GM19025 (cell line): ENCODE results near the gene GRID1.

ENCODE experiments used
- ATAC-seq: cut with Tn5 transposase; IDR thresholded peaks from one replicate; pipeline ENCODE4 v1.9.1; 2021; ENCODE audit warnings: mild to moderate bottlenecking, low read depth, moderate library complexity; ENCODE audit not compliant: unreplicated experiment

Gene GRID1

GRCh38 chr10:86200269-86200668 lies 166.3 kb downstream of the GRID1 start:
- no peak for ATAC-seq

- ATAC-seq, result no peak
Measured at GRCh38 chr10:86199041-86199440, 167.6 kb downstream of the GRID1 start.

GRCh38 chr10:86198271-86198670 lies 168.3 kb downstream of the GRID1 start:
- ATAC-seq, result no peak

- ATAC-seq, result no peak
Measured at GRCh38 chr10:86197166-86197790, 169.3 kb downstream of the GRID1 start.

- ATAC-seq, result no peak
Measured at GRCh38 chr10:86195521-86196157, 171.0 kb downstream of the GRID1 start.

- no peak for ATAC-seq
Measured at GRCh38 chr10:86194684-86195083, 171.9 kb downstream of the GRID1 start.

GRCh38 chr10:86193841-86194240 lies 172.8 kb downstream of the GRID1 start:
- ATAC-seq, result no peak

GRCh38 chr10:86192691-86193090 lies 173.9 kb downstream of the GRID1 start:
- ATAC-seq, result no peak

- no peak for ATAC-seq
Measured at GRCh38 chr10:86192147-86192546, 174.4 kb downstream of the GRID1 start.

GRCh38 chr10:86191686-86192085 lies 174.9 kb downstream of the GRID1 start:
- ATAC-seq, result no peak

GRCh38 chr10:86191166-86191565 lies 175.4 kb downstream of the GRID1 start:
- ATAC-seq, result no peak

- ATAC-seq, result no peak
Measured at GRCh38 chr10:86190291-86190690, 176.3 kb downstream of the GRID1 start.

GRCh38 chr10:86189891-86190290 lies 176.7 kb downstream of the GRID1 start:
- ATAC-seq, result no peak

GRCh38 chr10:86188796-86189558 lies 177.6 kb downstream of the GRID1 start:
- ATAC-seq, result no peak

GRCh38 chr10:86188326-86188725 lies 178.3 kb downstream of the GRID1 start:
- ATAC-seq, result no peak

GRCh38 chr10:86187499-86188239 lies 178.9 kb downstream of the GRID1 start:
- no peak for ATAC-seq

GRCh38 chr10:86186633-86187032 lies 180.0 kb downstream of the GRID1 start:
- no peak for ATAC-seq

GRCh38 chr10:86182595-86182994 lies 184.0 kb downstream of the GRID1 start:
- no peak for ATAC-seq

- ATAC-seq, result no peak
Measured at GRCh38 chr10:86182150-86182549, 184.4 kb downstream of the GRID1 start.

- ATAC-seq, result no peak
Measured at GRCh38 chr10:86180861-86181260, 185.7 kb downstream of the GRID1 start.

GRCh38 chr10:86179961-86180360 lies 186.6 kb downstream of the GRID1 start:
- ATAC-seq, result no peak
